Measurements from ENCODE around the gene CHAMP1.
A peak's percentile ranks its signal among the peaks of the same experiment; 100 is the strongest.

Gene CHAMP1

GRCh38 chr13:114309806-114310410 is 4.4 kb upstream of the CHAMP1 start:
- no peak for DNase-seq (ENCODE audit: low read depth, low spot score)
- H3K27ac ChIP-seq: no peak overlapping the region

GRCh38 chr13:114310956-114311355 is 3.3 kb upstream of the CHAMP1 start:
- no peak overlapping the region for H3K4me3 ChIP-seq
- H3K9me3 ChIP-seq (ENCODE audit: low read depth, low read length): no peaks in the 10 kb centered on the region
- no peak overlapping the region for H3K9ac ChIP-seq (ENCODE audit: insufficient read length)
- peaks cover 9% of the 10 kb centered on the region; the same call in 1 of the 2 replicates for H3K36me3 ChIP-seq (ENCODE audit: insufficient read depth, low read length)
- H3K27ac ChIP-seq: no peak overlapping the region
- TF ChIP-seq EZH2 (IDR thresholded peaks at IDR 0.05) (no peak), POLR2AphosphoS5 (IDR thresholded peaks at IDR 0.05; ENCODE audit: borderline replicate concordance, low read depth, low read length) (no peak), FOXP2 (optimal IDR thresholded peaks at IDR 0.05; ENCODE audit: control extremely low read depth, extremely low read length, insufficient read depth) (no peak)
- no peak for DNase-seq (ENCODE audit: low read depth, low spot score)

More at GRCh38 chr13:114309806-114310410, 4.4 kb upstream of the CHAMP1 start:
- Histone ChIP-seq H3K36me3 (ENCODE audit: insufficient read depth, low read length) (peaks cover 12% of the 10 kb centered on the region; the same call in 1 of the 2 replicates), H3K9ac (ENCODE audit: insufficient read length) (no peak overlapping the region), H3K9me3 (ENCODE audit: low read depth, low read length) (no peaks in the 10 kb centered on the region), H3K4me3 (no peak overlapping the region)
- TF ChIP-seq FOXP2 (optimal IDR thresholded peaks at IDR 0.05; ENCODE audit: control extremely low read depth, extremely low read length, insufficient read depth) (no peak), EZH2 (IDR thresholded peaks at IDR 0.05) (no peak), POLR2AphosphoS5 (IDR thresholded peaks at IDR 0.05; ENCODE audit: borderline replicate concordance, low read depth, low read length) (no peak)

GRCh38 chr13:114311387-114311786 is 2.9 kb upstream of the CHAMP1 start:
- DNase-seq (ENCODE audit: low read depth, low spot score): no peak
- peak overlapping the region; percentile 66 for H3K9ac ChIP-seq (ENCODE audit: insufficient read length)
- peak overlapping the region; percentile 65 for H3K4me3 ChIP-seq
- no peak for TF ChIP-seq POLR2AphosphoS5 (IDR thresholded peaks at IDR 0.05; ENCODE audit: borderline replicate concordance, low read depth, low read length)
- no peak for TF ChIP-seq FOXP2 (optimal IDR thresholded peaks at IDR 0.05; ENCODE audit: control extremely low read depth, extremely low read length, insufficient read depth)
- TF ChIP-seq EZH2 (IDR thresholded peaks at IDR 0.05): no peak
- no peaks in the 10 kb centered on the region for H3K9me3 ChIP-seq (ENCODE audit: low read depth, low read length)
- H3K27ac ChIP-seq: peak overlapping the region; percentile 88
- H3K36me3 ChIP-seq (ENCODE audit: insufficient read depth, low read length): peaks cover 7% of the 10 kb centered on the region; the same call in 1 of the 2 replicates

GRCh38 chr13:114311908-114312307 is 2.4 kb upstream of the CHAMP1 start:
- Histone ChIP-seq H3K36me3 (ENCODE audit: insufficient read depth, low read length) (peaks cover 6% of the 10 kb centered on the region; the same call in 1 of the 2 replicates), H3K9me3 (ENCODE audit: low read depth, low read length) (no peaks in the 10 kb centered on the region), H3K27ac (peak overlapping the region; percentile 88), H3K4me3 (peak overlapping the region; percentile 65), H3K9ac (ENCODE audit: insufficient read length) (peak overlapping the region; percentile 66)
- TF ChIP-seq EZH2 (IDR thresholded peaks at IDR 0.05): no peak
- TF ChIP-seq POLR2AphosphoS5 (IDR thresholded peaks at IDR 0.05; ENCODE audit: borderline replicate concordance, low read depth, low read length): no peak
- TF ChIP-seq FOXP2 (optimal IDR thresholded peaks at IDR 0.05; ENCODE audit: control extremely low read depth, extremely low read length, insufficient read depth): no peak
- DNase-seq (ENCODE audit: low read depth, low spot score): peak; percentile 59

GRCh38 chr13:114313061-114313860 is 1.0 kb upstream of the CHAMP1 start:
- Histone ChIP-seq H3K4me3 (peak overlapping the region; percentile 89), H3K36me3 (ENCODE audit: insufficient read depth, low read length) (peaks cover 7% of the 10 kb centered on the region), H3K27ac (peak overlapping the region; percentile 87), H3K9me3 (ENCODE audit: low read depth, low read length) (no peaks in the 10 kb centered on the region), H3K9ac (ENCODE audit: insufficient read length) (peak overlapping the region; percentile 87)
- TF ChIP-seq POLR2AphosphoS5 (IDR thresholded peaks at IDR 0.05; ENCODE audit: borderline replicate concordance, low read depth, low read length): no peak
- no peak for TF ChIP-seq FOXP2 (optimal IDR thresholded peaks at IDR 0.05; ENCODE audit: control extremely low read depth, extremely low read length, insufficient read depth)
- no peak for TF ChIP-seq EZH2 (IDR thresholded peaks at IDR 0.05)
- DNase-seq (ENCODE audit: low read depth, low spot score): no peak

GRCh38 chr13:114315074-114315785 is 927 bp downstream of the CHAMP1 start:
- H3K27ac ChIP-seq: peak overlapping the region; percentile 77
- H3K36me3 ChIP-seq (ENCODE audit: insufficient read depth, low read length): peaks cover 27% of the 10 kb centered on the region
- DNase-seq (ENCODE audit: low read depth, low spot score): no peak
- H3K9me3 ChIP-seq (ENCODE audit: low read depth, low read length): no peaks in the 10 kb centered on the region
- no peak for TF ChIP-seq EZH2 (IDR thresholded peaks at IDR 0.05)
- TF ChIP-seq FOXP2 (optimal IDR thresholded peaks at IDR 0.05; ENCODE audit: control extremely low read depth, extremely low read length, insufficient read depth): no peak
- no peak for TF ChIP-seq POLR2AphosphoS5 (IDR thresholded peaks at IDR 0.05; ENCODE audit: borderline replicate concordance, low read depth, low read length)
- H3K4me3 ChIP-seq: peak overlapping the region; percentile 89
- H3K9ac ChIP-seq (ENCODE audit: insufficient read length): peak overlapping the region; percentile 98

- no peak for TF ChIP-seq POLR2AphosphoS5 (IDR thresholded peaks at IDR 0.05; ENCODE audit: borderline replicate concordance, low read depth, low read length)
- H3K9ac ChIP-seq (ENCODE audit: insufficient read length): no peak overlapping the region
- H3K27ac ChIP-seq: no peak overlapping the region
- H3K4me3 ChIP-seq: no peak overlapping the region
- peaks cover 54% of the 10 kb centered on the region for H3K36me3 ChIP-seq (ENCODE audit: insufficient read depth, low read length)
- no peak for DNase-seq (ENCODE audit: low read depth, low spot score)
- H3K9me3 ChIP-seq (ENCODE audit: low read depth, low read length): no peaks in the 10 kb centered on the region
Measured at GRCh38 chr13:114318624-114319023, 4.3 kb downstream of the CHAMP1 start.

GRCh38 chr13:114319441-114319913 is 5.2 kb downstream of the CHAMP1 start:
- TF ChIP-seq FOXP2 (optimal IDR thresholded peaks at IDR 0.05; ENCODE audit: control extremely low read depth, extremely low read length, insufficient read depth) (no peak), POLR2AphosphoS5 (IDR thresholded peaks at IDR 0.05; ENCODE audit: borderline replicate concordance, low read depth, low read length) (no peak), EZH2 (IDR thresholded peaks at IDR 0.05) (no peak)
- Histone ChIP-seq H3K9ac (ENCODE audit: insufficient read length) (no peak overlapping the region), H3K4me3 (no peak overlapping the region), H3K27ac (no peak overlapping the region; the same call in 1 of the 2 replicates), H3K9me3 (ENCODE audit: low read depth, low read length) (no peaks in the 10 kb centered on the region), H3K36me3 (ENCODE audit: insufficient read depth, low read length) (peaks cover 63% of the 10 kb centered on the region)
- no peak for DNase-seq (ENCODE audit: low read depth, low spot score)
